ENCODE measurements around the gene SNRNP40. TPM values are rescaled to one million over a fixed set of nuclear protein-coding genes. Genes with fewer than 3 reads are reported as not detected.

Gene SNRNP40
- total and polyA plus RNA-seq, 2 experiments from 2014 or later = 90.0 to 135 TPM

GRCh38 chr1:31345635-31346034 is 49.0 kb upstream of the SNRNP40 start:
- DNase-seq (ENCODE audit: low spot score) = peak; percentile 14
- ATAC-seq = peak; percentile 58
- H3K4me3 ChIP-seq = no peak overlapping the region
- H3K27me3 ChIP-seq (ENCODE audit: insufficient read depth) = no peaks in the 10 kb centered on the region
- no peaks in the 10 kb centered on the region for H3K9me3 Mint-ChIP-seq
- H2AFZ ChIP-seq = no peak overlapping the region
- peaks cover 14% of the 10 kb centered on the region; the same call in 2 of the 3 replicates for H3K36me3 Mint-ChIP-seq (ENCODE audit: low read depth)
- H3K27ac ChIP-seq (ENCODE audit: low read depth) = no peak overlapping the region
- no peak for TF ChIP-seq STAT1 (IDR thresholded peaks at IDR 0.05; ENCODE audit: unreplicated experiment)
- TF ChIP-seq NANOG (IDR thresholded peaks at IDR 0.05; ENCODE audit: borderline replicate concordance) = no peak
- no peak for TF ChIP-seq EZH2 (IDR thresholded peaks at IDR 0.05; ENCODE audit: low read depth, unreplicated experiment)
- no peak for TF ChIP-seq CTCF (conservative IDR thresholded peaks at IDR 0.05; ENCODE audit: low read depth in 2 of 2)
- TF ChIP-seq ETS1 (IDR thresholded peaks at IDR 0.05) = no peak
- TF ChIP-seq ZNF331 (CRISPR knock-in tag; IDR thresholded peaks at IDR 0.05; ENCODE audit: low read depth) = no peak
- no peak for TF ChIP-seq REST (IDR thresholded peaks at IDR 0.05; ENCODE audit: unreplicated experiment)
- TF ChIP-seq CREB1 (CRISPR knock-in tag; IDR thresholded peaks at IDR 0.05; ENCODE audit: low read depth) = no peak
- TF ChIP-seq POLR2AphosphoS5 (IDR thresholded peaks at IDR 0.05; ENCODE audit: low read depth) = no peak
- no peak for TF ChIP-seq ZNF462 (CRISPR knock-in tag; IDR thresholded peaks at IDR 0.05)
- TF ChIP-seq JUNB (IDR thresholded peaks at IDR 0.05; ENCODE audit: unreplicated experiment) = no peak
- no peak overlapping the region for H3K4me2 ChIP-seq
- no peaks in the 10 kb centered on the region for H3K4me1 ChIP-seq (ENCODE audit: insufficient read depth)
- H4K20me1 ChIP-seq (replicated peaks; ENCODE audit: insufficient read depth) = peaks cover 3% of the 10 kb centered on the region; the same call in 1 of the 2 replicates
- H3K4me3 Mint-ChIP-seq = no peak overlapping the region
- H3K9me2 ChIP-seq (ENCODE audit: insufficient read depth) = no peaks in the 10 kb centered on the region
- H3K36me3 ChIP-seq (ENCODE audit: insufficient read depth) = peaks cover 3% of the 10 kb centered on the region; the same call in 1 of the 2 replicates
- H3K27me3 Mint-ChIP-seq (ENCODE audit: insufficient read depth, low read depth, poor library complexity) = no peaks in the 10 kb centered on the region
- H3F3A ChIP-seq (replicated peaks; ENCODE audit: low read depth) = no peaks in the 10 kb centered on the region
- H3K79me2 ChIP-seq (replicated peaks; ENCODE audit: insufficient read depth) = no peaks in the 10 kb centered on the region; the same call in 1 of the 2 replicates
- H3K4me1 Mint-ChIP-seq = peaks cover 7% of the 10 kb centered on the region; the same call in 2 of the 3 replicates
- peak overlapping the region; percentile 61; the same call in 1 of the 2 replicates for H3K27ac Mint-ChIP-seq
